Muscle of leg (tissue), 11 donors: ENCODE data around the gene SLC16A12. TPM values are rescaled to one million over a fixed set of nuclear protein-coding genes. Genes with fewer than 3 reads are reported as not detected.

Experiments
- DNase-seq: peaks from one replicate; pipeline ENCODE4 v3.0.0; 2013
- H3K27ac ChIP-seq: one replicate; pipeline ENCODE4 v1.5.1; 2013; ENCODE audit warnings: mild to moderate bottlenecking, low read length, control low read depth
- H3K27me3 ChIP-seq: one replicate; pipeline ENCODE4 v1.6.1; 2013; ENCODE audit warnings: low read length; ENCODE audit not compliant: control insufficient read depth, insufficient read depth
- H3K36me3 ChIP-seq: one replicate; pipeline ENCODE4 v1.6.1; 2013; ENCODE audit warnings: low read length; ENCODE audit not compliant: control insufficient read depth, insufficient read depth
- H3K4me1 ChIP-seq: one replicate; pipeline ENCODE4 v1.6.1; 2013; ENCODE audit warnings: low read length; ENCODE audit not compliant: control insufficient read depth, insufficient read depth
- H3K4me3 ChIP-seq: one replicate; pipeline ENCODE4 v1.5.1; 2013; ENCODE audit warnings: low read length, control low read depth
- H3K9me3 ChIP-seq: replicated peaks from 2 replicates; pipeline ENCODE4 v1.6.1; 2013; ENCODE audit warnings: low read depth, low read length; ENCODE audit not compliant: control insufficient read depth
- WGBS: methylation state at CpG from one replicate; pipeline ENCODE4 v1.1.5; 2013; ENCODE audit warnings: missing lambda C conversion rate; ENCODE audit not compliant: insufficient coverage; 5-methylcytosine and 5-hydroxymethylcytosine counted together
- polyA plus RNA-seq, 8 donors: library from polyadenylated mRNA; unstranded; fragments of 120-200 nt; gene quantifications; one replicate each; pipeline versions ENCODE4 v1.2.1 to v1.2.3, GENCODE V29; 2013; ENCODE audit warnings: inconsistent platforms in 1 of 8, low replicate concordance in 1 of 8; ENCODE audit not compliant: insufficient read length in 8 of 8, insufficient read depth in 1 of 8
- total RNA-seq: library from RNA; stranded (reverse); fragments of 120-200 nt; gene quantifications from one replicate; pipeline ENCODE4 v1.2.4, GENCODE V29; 2013

SLC16A12 gene
- total and polyA plus RNA-seq, 9 donors = 0.67 to 2.3 (median 1.5) TPM

DNA sequence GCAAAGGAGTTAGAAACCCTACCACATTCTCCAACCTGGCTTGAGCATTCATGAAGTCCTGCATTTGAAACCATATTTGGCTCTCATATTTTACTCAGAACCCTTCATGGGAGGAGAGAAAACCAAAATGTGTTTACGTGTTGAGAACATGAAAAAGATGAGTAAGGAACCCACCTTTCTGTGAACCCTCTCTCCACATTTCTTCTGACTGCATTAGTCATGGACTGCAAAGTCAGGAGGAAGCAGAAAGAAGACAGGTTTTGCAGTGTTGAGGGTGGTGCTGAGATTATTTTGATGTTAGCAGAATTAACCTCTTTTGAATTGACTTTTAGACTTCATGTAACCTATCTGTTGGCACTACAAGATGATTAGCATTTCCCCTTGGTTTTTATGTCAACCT lies 152.6 kb downstream of the SLC16A12 start:
- no peaks in the 10 kb centered on the region for H3K27me3 ChIP-seq
- H3K4me3 ChIP-seq = no peak overlapping the region
- no peaks in the 10 kb centered on the region for H3K9me3 ChIP-seq
- no CpG with 5 or more reads among the region's 1 CpG for WGBS
- H3K4me1 ChIP-seq = peaks cover 3% of the 10 kb centered on the region
- DNase-seq = no peak
- H3K36me3 ChIP-seq = no peaks in the 10 kb centered on the region
- no peak overlapping the region for H3K27ac ChIP-seq

Other genes starting within 250 kb of the SLC16A12 start
- 6.4 TPM for gene IFIT2, start 233.5 kb downstream of the SLC16A12 start, total RNA-seq
- gene IFIT2, start 233.5 kb downstream of the SLC16A12 start, polyA plus RNA-seq = 1 to 10 TPM; 5.0 to 9.6 (median 7.5) TPM
- 10.7 TPM for gene IFIT3, start 207.6 kb downstream of the SLC16A12 start, total RNA-seq
- 10 to 100 TPM in 3 of 8 donors, 1 to 10 TPM in 5; 6.5 to 13.3 (median 9.5) TPM for gene IFIT3, start 207.6 kb downstream of the SLC16A12 start, polyA plus RNA-seq
- 1.1 TPM for gene IFIT1B, start 157.5 kb downstream of the SLC16A12 start, total RNA-seq
- gene IFIT1B, start 157.5 kb downstream of the SLC16A12 start, polyA plus RNA-seq = under 1 TPM; 0.06 to 0.77 (median 0.32) TPM
- 58.4 TPM for gene IFIT1, start 143.0 kb downstream of the SLC16A12 start, total RNA-seq
- 10 to 100 TPM; 35.0 to 83.9 (median 52.5) TPM for gene IFIT1, start 143.0 kb downstream of the SLC16A12 start, polyA plus RNA-seq
- 12.2 TPM for gene IFIT5, start 121.0 kb downstream of the SLC16A12 start, total RNA-seq
- gene IFIT5, start 121.0 kb downstream of the SLC16A12 start, polyA plus RNA-seq = 10 to 100 TPM in 5 of 8 donors, 1 to 10 TPM in 3; 7.7 to 13.7 (median 10.5) TPM
- gene PANK1, start 109.6 kb upstream of the SLC16A12 start, total RNA-seq = 13.5 TPM
- 10 to 100 TPM; 13.0 to 17.1 (median 15.6) TPM for gene PANK1, start 109.6 kb upstream of the SLC16A12 start, polyA plus RNA-seq
- 8.6 TPM for gene KIF20B, start 166.0 kb upstream of the SLC16A12 start, total RNA-seq
- gene KIF20B, start 166.0 kb upstream of the SLC16A12 start, polyA plus RNA-seq = 10 to 100 TPM in 1 of 8 donors, 1 to 10 TPM in 7; 5.6 to 11.8 (median 8.8) TPM